Stromal cell of bone marrow (primary cell): ENCODE measurements around the gene RXFP1.

ENCODE experiments used
- DNase-seq: peaks from one replicate; pipeline ENCODE4 v3.0.0-alpha.2; 2012; ENCODE audit warnings: low read depth

The RXFP1 gene

DNA sequence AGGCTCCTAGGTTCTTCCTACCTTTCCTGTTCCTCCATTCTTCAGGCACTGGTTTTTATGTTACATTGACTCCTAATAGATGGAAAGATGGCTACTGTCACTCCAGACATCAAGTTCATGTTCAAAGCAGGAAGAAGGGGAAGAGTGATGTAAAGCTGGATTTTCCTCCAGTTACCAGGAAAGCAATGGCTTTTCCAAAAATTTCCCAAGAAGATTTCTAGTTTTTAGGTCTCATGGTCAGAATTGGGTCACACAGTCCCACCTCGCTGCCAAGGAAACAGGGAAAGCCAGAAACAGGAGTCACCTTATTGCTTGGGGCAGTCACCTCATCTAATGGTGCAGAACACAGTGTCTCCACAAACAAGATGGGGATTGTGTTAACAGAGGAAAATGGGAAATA, 21.5 kb downstream of the RXFP1 start:
- DNase-seq: no peak

DNA sequence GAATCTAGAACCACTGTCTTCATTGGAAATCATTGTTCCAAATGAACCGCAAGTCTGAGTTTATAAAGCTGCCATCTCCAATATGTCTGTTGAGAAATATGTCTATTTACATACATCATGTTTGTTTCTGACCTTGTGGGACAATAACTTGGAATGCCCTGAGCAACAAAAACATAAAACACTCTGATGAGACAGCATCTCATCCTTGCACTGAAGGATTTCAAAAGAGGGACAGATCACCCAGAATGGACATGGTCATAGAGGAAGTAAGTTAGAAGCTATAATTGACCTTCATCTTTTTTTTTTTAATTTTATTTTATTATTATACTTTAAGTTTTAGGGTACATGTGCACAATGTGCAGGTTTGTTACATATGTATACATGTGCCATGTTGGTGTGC, 22.5 kb downstream of the RXFP1 start:
- DNase-seq: no peak

DNA sequence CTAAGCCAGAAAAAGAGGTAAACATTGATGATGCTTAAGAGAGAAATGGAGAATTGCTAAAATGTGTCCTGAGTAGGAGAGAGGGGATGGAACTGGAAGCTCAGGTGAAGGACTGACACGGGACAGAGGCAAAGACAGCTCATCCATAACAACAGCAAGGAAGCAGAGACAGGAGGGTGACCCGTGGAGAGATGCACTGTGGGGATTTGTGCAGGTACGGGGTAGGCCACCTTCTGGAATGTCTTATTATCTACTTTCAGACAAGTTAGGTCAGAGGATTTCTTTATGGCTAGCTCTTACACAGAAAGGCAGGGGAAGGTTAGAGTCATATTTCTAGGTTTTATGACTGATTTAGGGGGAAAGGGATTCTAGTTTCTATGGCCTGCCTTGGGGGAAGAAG, 31.7 kb downstream of the RXFP1 start:
- no peak for DNase-seq

DNA sequence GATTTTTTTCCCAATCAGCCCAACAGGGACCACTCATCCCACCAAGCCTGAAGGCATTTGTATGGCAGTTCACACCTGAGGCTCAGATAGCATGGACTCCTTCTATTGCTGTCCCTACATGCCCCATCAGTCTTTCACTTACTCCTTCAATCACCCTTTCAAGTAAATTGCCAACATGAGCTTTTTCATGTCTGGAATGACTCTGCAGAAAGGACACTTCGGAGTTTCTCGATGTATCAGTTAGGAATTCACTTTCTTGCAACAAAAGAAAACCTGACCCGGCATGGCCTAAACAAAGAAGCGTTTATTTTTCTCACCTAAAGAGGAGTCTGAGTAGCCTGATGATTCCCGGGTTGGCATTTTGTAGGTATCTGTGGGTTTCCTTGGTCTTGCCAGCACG, 38.6 kb downstream of the RXFP1 start:
- no peak for DNase-seq

DNA sequence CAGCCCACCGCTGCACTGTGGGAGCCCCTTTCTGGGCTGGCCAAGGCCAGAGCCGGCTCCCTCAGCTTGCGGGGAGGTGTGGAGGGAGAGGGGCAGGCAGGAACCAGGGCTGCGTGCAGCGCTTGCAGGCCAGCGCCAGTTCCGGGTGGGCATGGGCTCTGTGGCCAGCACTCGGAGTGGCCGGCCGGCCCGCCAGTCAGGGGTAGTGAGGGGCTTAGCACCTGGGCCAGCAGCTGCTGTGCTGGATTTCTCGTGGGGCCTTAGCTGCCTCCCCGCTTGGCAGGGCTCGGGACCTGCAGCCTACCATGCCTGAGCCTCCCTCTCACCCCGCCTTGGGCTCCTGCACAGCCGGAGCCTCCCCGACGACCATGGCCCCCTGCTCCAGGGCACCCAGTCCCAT, 45.2 kb downstream of the RXFP1 start:
- no peak for DNase-seq

DNA sequence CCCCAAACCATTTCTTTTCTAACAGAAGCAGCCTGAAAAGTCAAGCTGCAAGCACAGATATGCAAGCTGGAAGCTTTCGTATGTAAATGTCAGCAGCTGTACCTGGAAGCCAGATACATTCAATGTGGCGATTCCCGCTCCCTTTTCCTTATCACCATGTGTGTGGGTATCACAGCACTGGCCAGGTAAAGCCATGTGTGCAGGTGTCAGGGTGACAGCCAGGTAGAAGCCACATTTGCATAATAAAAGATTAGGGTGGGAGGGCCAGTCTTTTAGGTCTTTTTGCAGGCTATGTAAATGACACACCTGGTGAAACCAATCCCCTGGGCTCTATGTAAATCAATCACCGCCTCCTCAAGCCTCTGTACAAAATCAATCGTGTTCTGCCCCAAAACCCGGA, 50.1 kb downstream of the RXFP1 start:
- DNase-seq: no peak

DNA sequence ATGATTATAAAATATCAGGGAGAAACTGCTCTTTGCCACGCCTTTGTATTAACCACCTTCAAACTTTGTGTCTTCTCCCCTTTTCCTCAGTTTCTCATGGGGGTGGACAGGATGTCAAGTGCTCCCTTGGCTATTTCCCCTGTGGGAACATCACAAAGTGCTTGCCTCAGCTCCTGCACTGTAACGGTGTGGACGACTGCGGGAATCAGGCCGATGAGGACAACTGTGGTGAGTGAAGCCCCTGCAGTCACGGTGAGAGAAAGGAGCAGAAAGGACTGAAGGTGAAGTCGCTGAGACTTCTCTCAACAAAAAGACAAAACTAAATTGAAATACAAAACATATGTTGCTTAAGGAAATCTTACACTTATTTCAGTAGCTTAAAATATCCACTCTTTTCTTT, 50.9 kb downstream of the RXFP1 start:
- DNase-seq: no peak

DNA sequence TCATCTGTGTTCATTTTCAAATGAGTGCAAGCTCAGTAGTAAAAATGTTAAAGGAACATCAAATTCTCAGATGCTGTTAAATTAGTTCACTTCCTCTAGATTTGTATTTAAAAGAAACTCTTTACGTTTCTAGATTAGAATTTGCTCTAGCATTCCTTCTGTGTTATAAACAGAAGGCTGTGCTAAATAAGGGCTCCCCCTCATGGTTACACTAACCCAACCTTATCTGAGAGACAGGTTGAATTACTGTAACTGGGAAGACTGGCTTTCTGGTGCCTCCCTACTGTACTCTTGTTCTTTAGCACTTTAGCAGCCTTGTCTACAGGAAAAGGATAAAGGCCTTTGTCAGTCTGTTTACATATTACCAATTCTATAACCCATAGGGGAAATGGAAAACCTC, 56.8 kb downstream of the RXFP1 start:
- DNase-seq: peak; percentile 38

DNA sequence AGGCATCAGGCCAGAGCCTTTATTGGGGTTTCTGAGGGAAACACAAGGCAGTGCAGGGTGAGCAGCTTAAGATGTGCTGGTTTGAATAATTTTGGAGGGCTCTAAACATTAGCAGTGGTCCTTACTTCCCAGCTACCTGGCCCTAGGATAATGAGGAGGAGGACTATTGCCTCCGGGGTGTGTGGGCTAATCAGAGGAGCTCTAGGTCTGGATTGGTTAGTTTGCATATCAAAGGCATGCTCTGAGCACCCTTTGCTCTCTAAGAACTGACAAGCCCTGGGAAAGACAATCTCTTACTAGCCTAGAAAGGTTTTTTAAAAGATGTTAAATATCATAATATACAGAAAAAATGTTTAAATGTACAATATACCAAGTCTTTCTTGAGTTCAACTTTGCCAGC, 58.4 kb downstream of the RXFP1 start:
- DNase-seq: no peak

DNA sequence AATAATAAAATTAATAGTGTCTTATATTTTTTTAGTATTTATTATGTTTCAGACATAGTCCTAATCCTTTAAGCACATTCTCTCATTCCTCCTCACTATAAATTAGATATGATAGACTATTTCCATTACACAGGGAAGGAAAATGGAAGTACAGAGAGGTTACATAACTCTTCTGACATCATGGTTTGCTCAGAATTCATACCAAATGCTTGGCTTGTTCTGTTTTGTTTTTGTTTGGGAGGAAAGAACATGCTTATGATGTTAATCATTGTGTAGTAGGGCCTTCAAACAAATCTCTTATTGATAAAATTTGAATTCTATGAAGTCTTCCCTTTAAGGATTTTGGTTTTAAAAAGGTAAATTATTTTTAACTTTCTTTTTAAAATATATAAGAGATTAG, 59.5 kb downstream of the RXFP1 start:
- peak; percentile 55 for DNase-seq

DNA sequence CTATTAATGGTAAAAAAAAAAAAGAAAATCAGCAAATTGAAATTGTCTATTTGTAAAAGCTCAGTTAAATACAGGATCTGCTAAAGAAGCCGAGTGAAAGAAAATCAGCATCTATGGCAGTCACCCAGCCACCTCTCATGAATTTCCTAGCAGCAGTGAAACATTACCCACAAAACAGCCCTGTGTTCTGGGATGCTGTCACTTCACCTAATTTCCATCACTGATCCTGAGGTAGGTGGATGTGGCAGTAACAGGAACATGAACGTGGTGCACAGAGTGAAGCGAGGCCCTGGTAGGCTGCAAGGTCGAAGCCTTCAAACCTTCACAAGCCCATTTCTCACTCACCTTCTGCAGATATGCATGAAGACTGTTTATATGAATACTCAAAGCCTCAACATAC, 65.2 kb downstream of the RXFP1 start:
- DNase-seq: no peak

DNA sequence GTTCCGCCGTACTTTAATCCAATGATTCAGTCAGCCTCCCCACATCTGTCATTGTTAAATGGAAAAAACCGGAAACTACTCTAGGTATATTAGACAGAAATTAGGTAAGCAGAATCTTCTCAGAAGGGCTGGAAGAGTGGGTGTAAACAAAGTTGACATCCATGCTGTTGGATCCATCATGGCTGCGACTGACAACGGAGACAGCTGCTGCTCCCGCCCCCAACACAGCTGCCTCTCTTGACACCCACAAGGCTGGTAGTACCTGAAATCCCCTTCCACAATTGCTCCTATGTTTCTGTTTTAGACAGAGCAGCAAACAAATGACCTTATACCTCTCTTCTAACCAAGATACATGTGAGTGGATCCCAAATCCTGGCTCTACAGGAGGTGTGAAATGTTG, 66.6 kb downstream of the RXFP1 start:
- DNase-seq: no peak

DNA sequence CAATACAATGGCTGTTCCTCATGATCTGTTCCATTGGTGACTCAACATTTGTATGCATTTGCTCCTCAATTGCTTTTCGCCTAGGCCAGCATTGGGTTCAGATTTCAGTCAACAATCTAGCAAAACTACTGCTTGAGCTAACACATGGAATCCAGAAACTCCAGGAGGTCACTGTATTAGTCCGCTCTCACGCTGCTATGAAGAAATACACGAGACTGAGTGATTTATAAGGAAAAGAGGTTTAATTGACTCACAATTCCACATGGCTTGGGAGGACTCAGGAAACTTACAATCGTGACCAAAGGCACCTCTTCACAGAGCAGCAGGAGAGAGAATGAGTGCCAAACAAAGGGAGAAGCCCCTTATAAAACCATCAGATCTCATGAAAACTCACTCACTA, 67.1 kb downstream of the RXFP1 start:
- no peak for DNase-seq

DNA sequence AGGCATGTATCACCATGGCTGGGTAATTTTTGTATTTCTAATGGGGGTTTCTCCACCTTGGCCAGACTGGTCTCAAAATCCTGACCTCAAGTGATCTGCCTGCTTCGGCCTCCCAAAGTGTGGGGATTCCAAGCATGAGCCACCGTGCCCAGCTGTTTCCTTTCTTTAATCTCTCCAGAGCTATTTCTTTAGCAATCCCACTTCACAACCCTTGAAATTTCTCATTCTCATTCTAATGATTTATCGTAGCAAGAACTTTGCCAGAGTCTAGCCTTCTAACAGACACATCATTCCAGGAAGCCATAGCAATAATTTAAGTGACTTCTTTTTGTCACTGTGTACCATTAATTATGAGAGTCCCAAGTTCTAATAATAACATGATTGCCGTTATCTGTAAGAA, 68.6 kb downstream of the RXFP1 start:
- DNase-seq: no peak

DNA sequence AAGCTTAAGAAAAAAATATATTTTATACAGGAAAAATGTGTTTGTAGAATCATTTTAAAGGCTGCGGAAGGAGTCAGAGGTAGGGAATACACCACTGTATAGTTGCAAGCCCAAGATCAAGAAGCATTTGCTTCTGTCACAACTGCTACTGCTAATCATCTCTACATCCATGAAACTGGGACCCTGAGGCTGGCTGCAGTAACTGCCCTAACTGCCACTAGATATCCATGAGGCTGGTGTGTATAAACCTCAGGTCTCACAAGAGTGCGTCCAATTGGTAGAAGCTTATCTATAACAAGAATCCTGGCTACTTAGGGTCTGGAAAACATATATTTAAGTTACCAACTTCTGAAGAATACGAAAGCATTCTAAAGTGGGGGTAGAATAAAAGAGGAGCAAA, 69.1 kb downstream of the RXFP1 start:
- no peak for DNase-seq

DNA sequence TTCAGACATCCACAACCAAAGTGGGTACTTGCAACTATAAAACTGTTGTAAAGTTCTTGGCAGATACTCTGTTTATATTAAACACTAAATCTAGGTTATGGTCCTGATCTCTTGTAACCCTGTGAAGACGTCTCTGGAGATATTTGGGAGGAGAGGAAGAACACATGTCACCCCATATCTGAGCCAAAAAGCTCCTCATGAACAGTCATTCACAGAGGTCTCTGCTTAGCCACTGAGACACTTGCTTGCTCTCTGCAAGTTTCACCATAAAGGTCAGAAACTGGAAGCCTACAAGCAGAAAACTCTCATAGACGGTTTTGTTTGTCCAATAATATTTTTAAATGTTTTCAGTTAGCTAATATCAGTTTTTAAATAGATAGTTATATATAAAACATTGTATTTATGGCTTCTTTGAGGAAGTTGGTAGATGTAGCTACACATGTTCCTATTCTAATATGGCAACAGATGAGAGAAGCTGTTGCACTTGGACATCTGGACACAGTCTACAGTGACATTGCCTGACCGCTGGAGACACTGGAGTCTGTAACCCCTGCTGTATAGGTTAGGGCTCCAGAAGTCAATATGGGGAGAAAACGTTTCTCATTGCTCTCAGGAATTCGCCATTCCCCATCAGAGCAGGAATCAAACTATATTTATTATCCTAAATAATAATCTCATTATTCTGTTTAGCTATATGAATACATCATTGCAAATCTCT, 76.4 kb downstream of the RXFP1 start:
- DNase-seq: no peak

DNA sequence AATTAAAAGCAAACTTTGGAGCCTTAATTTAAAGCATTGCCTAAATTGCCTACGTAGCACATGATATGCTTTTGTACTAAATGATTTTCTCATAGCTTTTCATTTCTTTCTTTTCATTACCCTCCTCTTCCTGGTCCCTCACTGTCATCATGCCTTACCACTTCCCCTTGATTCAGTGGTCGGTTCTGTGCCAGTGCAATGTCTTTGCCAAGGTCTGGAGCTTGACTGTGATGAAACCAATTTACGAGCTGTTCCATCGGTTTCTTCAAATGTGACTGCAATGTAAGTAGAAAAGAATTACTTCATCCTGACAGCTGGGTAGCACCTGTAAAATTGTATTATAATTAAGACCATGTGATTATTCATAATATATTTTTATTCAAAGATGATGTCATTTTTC, 77.5 kb downstream of the RXFP1 start:
- peak; percentile 59 for DNase-seq

DNA sequence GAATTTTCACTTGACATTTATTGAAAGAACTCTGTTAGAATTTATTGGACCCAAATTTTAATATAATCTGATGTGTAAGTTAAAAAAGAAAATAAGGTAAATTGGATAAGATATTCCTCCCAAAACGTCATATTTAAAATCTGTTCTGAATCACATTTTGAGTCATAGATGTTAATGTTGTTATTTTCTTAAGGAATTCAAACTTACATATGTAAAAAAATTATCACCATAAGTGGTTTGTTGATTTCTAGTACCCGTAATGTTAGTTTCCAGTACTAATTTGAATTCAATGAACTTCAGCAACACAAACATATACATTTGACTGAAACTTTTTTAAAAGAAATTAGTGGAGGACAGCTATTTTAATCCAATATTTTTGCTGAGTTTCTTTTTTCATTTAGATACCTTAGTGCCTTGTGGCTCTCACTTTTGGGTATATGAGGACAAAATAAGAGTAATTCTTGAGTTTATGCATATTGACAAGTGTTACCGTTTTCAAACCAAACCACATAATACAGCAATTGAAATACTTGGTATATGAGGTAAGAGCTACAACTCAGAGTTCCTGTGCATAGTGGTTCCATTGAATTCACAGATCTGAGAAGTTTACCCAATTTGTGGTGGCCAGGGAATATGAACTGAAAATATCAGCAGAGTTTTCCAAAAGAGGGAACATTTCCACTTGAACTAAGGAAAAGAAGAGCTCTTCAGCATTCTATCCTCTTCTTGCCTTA, 78.2 kb downstream of the RXFP1 start:
- DNase-seq: no peak

DNA sequence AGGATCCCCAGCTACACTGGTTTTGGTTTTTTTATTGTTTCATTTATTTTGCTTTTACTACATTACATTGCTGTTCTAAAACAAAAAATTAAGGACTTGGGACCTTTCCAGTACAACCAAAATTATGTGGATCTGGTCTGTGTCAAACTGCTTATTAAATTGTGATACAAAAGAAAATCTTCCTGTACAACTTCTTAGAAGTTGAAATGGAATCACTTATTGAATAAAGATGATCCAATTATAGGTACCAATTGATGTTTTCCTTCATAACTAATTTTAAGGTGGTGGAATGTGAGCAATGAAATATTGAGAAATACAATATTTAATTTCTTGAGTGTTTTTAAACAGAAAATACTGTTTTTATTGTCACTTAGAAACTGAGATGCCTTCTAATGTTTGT, 82.7 kb downstream of the RXFP1 start:
- no peak for DNase-seq

DNA sequence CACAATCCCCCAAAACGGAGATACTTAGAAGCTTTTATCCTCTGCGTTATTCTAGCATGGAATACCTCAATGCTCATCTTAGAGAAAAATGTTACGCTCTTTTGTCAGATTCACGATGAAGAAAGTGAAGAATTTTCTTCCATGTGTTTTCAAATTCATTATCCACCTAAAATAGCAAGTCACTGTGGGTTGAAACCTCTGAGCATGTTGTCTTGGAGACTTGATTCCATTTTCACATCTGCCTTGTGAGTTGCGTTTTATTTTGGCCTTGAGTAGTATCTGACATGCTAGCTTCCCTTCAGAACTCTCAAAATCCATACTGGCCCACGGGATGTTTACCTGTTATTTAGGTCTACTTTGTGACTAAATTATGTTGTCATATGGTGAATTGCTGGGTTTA, 83.7 kb downstream of the RXFP1 start:
- no peak for DNase-seq

DNA sequence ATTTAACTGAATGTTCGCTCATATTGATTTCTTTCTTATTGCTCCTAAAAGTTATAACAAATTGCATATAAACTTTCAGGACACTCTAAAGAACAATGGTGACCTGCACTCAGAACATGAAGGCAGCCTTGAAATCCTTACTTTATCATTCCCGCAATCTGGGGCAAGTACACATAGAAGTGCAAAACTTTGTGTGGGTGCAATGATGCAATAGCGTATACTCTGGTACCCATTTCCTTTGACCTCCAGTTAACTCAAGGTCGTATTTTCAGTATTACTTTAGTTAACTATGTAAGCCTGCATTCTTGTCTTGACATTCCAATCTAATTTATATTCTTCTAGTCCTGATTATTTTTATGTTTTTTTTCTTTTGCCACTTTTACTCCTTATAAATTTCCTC, 85.3 kb downstream of the RXFP1 start:
- no peak for DNase-seq

DNA sequence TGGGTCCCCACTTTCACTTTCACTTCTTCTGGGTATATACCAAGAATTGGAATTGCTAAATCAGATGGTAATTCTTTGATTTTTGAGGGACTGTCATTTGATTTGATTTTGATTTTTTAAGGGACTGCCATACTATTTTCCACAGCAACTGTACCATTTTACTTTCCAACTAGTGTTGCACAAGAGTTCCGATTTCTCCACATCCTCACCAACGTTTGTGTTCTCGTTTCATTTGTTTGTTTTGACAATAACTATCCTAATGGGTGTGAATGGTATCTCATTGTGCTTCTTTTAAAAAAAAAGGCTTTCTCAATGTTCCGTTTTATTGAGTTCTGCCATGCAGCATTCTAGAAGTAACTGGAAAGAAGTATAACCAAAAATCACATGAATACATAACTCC, 87.4 kb downstream of the RXFP1 start:
- no peak for DNase-seq

DNA sequence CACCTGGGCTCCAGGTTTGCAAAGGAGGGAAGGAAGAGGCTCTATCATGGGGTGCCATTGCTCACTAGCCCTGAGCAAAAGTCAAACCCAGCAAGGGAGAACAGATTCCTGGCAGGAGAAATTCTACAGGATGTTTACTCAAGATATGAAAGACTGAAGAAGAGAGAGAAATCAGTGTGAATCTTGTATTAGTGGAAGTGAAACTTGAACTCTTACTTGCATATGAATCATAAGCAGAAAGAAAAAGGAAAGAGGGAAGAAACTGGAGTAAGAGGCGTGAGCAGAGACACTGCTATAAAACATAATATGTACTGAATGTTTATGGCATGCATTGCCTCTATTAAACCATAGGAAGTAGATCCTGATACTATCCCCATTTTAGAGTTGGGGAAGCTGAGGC, 89.1 kb downstream of the RXFP1 start:
- DNase-seq: no peak

DNA sequence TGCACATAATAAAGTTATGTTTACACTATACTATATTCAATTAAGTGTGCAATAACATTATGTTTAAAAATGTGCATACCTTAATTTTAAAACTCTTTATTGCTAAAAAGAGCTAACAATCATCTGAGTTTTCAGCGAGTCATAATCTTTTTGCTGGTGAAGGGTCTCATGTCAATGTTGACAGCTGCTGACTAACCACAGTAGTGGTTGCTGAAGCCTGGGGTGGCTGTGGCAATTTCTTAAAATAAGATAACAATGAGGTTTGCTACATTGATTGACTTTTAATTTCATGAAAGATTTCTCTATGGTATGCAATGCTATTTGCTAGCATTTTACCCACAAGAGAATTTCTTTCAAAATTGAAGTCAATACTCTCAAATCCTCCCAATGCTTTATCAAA, 91.4 kb downstream of the RXFP1 start:
- DNase-seq: no peak
